Progenitor cell of endocrine pancreas (in vitro differentiated cells): Measurements from ENCODE around the gene UQCRC1. TPM values are rescaled to one million over a fixed set of nuclear protein-coding genes. Genes with fewer than 3 reads are reported as not detected.

Source experiments
- DNase-seq: peaks from one replicate; pipeline ENCODE4 v3.0.0; 2021; ENCODE audit warnings: low spot score; ENCODE audit not compliant: unreplicated experiment
- H3K27ac Mint-ChIP-seq: 2 replicates; pipeline ENCODE4 v1.8.0; 2021; ENCODE audit warnings: mild to moderate bottlenecking, moderate library complexity, mixed read lengths
- H3K27me3 Mint-ChIP-seq: 2 replicates; pipeline ENCODE4 v1.8.0; 2021; ENCODE audit warnings: mixed read lengths
- H3K36me3 Mint-ChIP-seq: 2 replicates; pipeline ENCODE4 v1.8.0; 2022; ENCODE audit warnings: mixed read lengths; ENCODE audit not compliant: insufficient read depth
- H3K4me1 Mint-ChIP-seq: 2 replicates; pipeline ENCODE4 v1.8.0; 2021; ENCODE audit warnings: low read depth, mixed read lengths
- H3K4me3 Mint-ChIP-seq: 2 replicates; pipeline ENCODE4 v1.8.0; 2021; ENCODE audit warnings: low read depth, mild to moderate bottlenecking, moderate library complexity, mixed read lengths
- H3K9me3 Mint-ChIP-seq: 2 replicates; pipeline ENCODE4 v1.8.0; 2021; ENCODE audit warnings: low read depth, mixed read lengths
- CTCF ChIP-seq: fragments of 200-600 bp; sonication (generic); IDR thresholded peaks from one replicate; pipeline ENCODE4 v1.5.0; 2021; ENCODE audit warnings: antibody characterized with exemption, mild to moderate bottlenecking; ENCODE audit not compliant: unreplicated experiment
- total RNA-seq: library from RNA; stranded (reverse); gene quantifications from 2 replicates; pipeline ENCODE4 v1.2.1, GENCODE V29; 2021

UQCRC1 gene
- total RNA-seq, 1 donor from 2014 or later = 219 TPM

DNA sequence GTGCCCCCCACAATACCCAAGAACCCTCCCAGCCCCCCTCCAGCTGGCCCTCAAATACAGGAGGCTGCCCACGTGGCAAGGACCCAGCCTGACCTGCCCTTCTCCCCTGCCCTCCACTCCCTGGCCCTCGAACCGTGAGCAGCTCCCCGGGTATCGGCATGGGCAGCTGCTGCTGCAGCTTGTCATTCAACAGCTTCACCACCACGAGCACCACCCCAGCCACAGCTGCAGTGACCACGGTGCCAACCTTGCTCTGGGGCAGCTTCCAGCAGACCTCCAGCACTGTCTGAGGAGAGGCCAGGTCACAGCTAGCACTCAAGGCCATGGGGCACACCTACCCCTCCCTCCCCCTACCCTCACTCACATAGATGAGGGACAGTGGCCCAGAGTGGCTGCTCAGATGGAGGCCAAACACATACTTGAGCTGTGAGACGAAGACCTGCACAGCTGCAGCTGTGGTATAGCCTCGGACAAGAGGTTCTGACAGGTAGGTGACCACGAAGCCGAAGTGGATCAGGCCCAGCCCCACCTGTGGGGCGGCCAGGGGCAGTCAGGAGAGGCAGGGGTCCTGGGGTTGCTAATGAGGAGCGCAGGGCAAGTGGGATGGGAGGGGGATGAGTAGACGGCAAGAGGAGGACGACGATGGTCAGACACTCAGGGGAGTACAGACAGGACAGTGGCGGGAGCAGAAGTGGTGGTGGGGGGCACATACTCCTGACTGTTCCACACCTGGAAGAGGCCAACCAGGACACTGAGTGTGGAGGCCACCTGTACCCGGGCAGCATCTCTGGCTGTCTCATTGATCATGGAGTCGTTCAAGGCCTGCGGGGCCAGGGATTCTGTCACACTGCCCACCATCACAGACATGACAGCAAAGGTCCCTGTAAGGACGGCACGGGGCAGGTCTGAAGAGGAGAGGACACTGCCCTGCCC, 22.3 kb upstream of the UQCRC1 start:
- no peak for DNase-seq
- no peak for TF ChIP-seq CTCF
- Mint-ChIP-seq H3K4me3 (no peak overlapping the region), H3K9me3 (no peaks in the 10 kb centered on the region), H3K4me1 (peaks cover 11% of the 10 kb centered on the region), H3K36me3 (peaks cover 14% of the 10 kb centered on the region), H3K27ac (no peak overlapping the region), H3K27me3 (peaks cover 6% of the 10 kb centered on the region)

DNA sequence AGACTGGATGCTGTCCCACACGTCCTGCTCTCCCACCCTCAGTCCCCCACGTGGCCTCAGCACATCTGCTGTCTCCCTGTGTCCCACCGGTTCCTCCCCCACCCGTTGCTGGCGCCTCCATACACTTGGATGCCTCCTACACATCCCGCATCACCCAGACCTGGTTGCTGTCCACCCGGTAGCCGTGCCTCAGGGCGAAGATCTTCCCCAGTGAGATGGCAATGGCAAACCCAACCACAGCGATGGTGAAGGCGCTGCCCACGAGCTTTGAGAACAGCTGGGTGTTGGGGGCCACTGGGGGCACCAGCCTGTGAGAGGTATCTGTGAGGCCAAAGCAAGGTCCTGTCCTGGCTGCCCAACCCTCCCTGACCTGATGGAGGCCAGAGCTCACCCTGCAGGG, 21.4 kb upstream of the UQCRC1 start:
- TF ChIP-seq CTCF = no peak
- Mint-ChIP-seq H3K4me3 (no peak overlapping the region), H3K9me3 (no peaks in the 10 kb centered on the region), H3K27me3 (peaks cover 6% of the 10 kb centered on the region), H3K36me3 (peaks cover 14% of the 10 kb centered on the region), H3K27ac (no peak overlapping the region), H3K4me1 (peaks cover 6% of the 10 kb centered on the region)
- DNase-seq = no peak

DNA sequence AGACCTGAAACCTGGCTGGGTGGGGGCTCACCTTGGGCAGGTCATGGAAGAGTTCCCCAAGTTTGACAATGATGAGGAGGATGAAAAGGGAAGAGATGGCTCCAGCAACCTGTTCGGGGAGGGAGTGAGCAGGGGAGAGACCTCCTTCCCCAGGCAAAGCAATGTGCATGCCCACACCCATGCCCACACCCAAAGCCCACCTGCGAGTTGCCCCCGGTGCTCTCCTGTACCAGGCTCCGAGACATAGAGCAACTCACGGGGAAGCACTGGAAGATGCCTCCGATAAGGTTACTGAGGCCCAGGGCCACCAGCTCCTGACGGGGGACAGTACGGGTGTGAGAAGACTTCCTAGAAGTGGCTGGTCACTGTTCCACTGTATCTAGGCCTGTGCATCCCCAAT, 21.0 kb upstream of the UQCRC1 start:
- Mint-ChIP-seq H3K4me3 (no peak overlapping the region), H3K27ac (no peak overlapping the region)

DNA sequence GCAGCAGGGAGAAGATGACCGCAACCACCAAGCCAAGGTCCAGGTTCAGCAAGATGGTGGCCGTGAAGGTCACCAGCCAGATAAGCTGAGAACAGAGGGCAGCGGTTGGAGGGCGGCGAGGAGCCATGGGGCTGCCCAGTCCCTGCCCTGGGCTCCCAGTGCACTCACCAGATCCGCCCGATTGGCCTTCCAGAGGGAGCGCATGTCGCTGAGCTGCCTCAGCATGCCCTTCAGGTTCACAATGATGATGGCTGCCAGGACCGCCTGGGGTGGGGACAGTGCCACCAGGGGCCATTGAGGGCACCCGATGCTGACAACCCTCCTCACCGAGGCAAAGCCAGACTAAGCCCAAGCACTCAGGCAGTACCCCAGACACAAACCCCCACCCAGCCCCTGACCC, 20.4 kb upstream of the UQCRC1 start:
- H3K4me3 Mint-ChIP-seq = no peak overlapping the region
- H3K4me1 Mint-ChIP-seq = peaks cover 6% of the 10 kb centered on the region
- H3K27me3 Mint-ChIP-seq = peaks cover 6% of the 10 kb centered on the region
- no peak for DNase-seq
- H3K27ac Mint-ChIP-seq = no peak overlapping the region
- TF ChIP-seq CTCF = no peak
- H3K36me3 Mint-ChIP-seq = peaks cover 14% of the 10 kb centered on the region
- H3K9me3 Mint-ChIP-seq = no peaks in the 10 kb centered on the region

More for the DNA sequence above, 21.0 kb upstream of the UQCRC1 start:
- no peak for DNase-seq
- no peaks in the 10 kb centered on the region for H3K9me3 Mint-ChIP-seq
- H3K36me3 Mint-ChIP-seq = peaks cover 14% of the 10 kb centered on the region
- no peak for TF ChIP-seq CTCF
- H3K27me3 Mint-ChIP-seq = peaks cover 6% of the 10 kb centered on the region
- peaks cover 6% of the 10 kb centered on the region for H3K4me1 Mint-ChIP-seq

GRCh38 chr3:48628277-48629017, 19.0 kb upstream of the UQCRC1 start:
- H3K4me3 Mint-ChIP-seq = no peak overlapping the region
- H3K4me1 Mint-ChIP-seq = peaks cover 6% of the 10 kb centered on the region
- H3K27ac Mint-ChIP-seq = no peak overlapping the region
- no peaks in the 10 kb centered on the region for H3K9me3 Mint-ChIP-seq
- DNase-seq = no peak
- no peaks in the 10 kb centered on the region for H3K27me3 Mint-ChIP-seq
- TF ChIP-seq CTCF = no peak
- peaks cover 14% of the 10 kb centered on the region for H3K36me3 Mint-ChIP-seq
